ENCODE measurements around the gene MAGEA4. TPM values are rescaled to one million over a fixed set of nuclear protein-coding genes. Genes with fewer than 3 reads are reported as not detected.
"Not testable (repeated sequence)": the region's sequence is repeated elsewhere in the genome, so short reads cannot be mapped to it uniquely, and the experiment has no call there.

The MAGEA4 gene, protein sequence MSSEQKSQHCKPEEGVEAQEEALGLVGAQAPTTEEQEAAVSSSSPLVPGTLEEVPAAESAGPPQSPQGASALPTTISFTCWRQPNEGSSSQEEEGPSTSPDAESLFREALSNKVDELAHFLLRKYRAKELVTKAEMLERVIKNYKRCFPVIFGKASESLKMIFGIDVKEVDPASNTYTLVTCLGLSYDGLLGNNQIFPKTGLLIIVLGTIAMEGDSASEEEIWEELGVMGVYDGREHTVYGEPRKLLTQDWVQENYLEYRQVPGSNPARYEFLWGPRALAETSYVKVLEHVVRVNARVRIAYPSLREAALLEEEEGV
- total RNA-seq, result not detected

DNA sequence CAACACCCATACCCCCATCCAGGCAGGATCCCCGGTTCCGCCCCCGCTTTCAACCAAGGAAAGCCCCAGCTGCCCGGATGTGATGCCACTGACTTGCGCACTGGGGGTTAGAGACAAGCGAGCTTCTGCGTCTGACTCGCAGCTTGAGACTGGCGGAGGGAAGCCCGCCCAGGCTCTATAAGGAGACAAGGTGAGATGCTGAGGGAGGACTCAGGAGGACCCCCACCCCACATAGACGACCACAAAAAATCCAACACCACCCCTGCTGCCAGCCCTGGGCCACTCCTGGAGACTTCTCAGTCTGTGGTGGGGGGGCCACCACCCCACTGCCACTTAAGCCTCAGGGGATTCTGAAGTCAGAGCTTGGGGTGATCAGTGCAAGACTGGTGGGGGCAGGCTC is at the start of gene MAGEA4:
TSS of gene MAGEA4 (plus strand) at position 110 of the 400 bp plus-strand sequence. CDS start 10,776 bp downstream, outside the sequence.
- no peak for DNase-seq (ENCODE audit: low spot score)

DNA sequence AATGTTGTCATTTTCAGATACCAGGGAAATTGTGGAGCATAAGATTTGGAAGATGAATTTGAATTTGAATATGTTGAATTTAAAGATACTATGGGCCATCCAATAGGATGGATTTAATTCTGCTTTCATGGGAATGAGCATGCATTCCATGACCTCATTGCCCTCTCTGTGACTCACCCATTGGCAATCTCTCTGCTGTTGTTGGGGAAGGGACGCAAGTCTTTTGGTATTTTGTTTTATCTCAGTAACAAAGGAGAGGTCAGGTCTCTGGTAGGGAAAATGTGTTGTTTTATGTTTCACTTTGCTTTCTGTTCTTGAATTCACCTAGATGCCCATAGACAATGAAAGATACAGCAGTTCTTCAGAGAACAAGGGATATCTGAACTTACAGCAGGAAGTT is 42.1 kb upstream of the MAGEA4 start:
- no peak for DNase-seq (ENCODE audit: low spot score)

DNA sequence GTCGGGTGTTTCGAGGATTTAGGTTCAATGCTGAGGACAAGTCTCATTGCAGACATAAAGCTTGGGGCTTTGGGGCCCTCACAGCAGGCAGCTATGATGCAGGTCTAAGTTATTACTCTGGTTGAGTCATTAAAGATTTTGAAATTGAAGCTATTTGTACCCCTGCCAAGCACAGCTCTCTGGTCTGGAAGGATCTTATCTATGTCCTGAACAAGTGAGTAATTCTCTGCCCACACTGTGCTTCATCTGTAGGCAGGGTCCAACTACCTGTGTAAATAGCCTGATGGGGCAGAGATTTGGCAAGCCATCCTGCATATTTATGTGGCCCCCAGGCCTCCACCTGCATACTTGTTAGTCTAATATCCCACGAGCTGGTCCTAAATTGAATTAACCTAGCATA is 41.4 kb upstream of the MAGEA4 start:
- peak; percentile 12 for DNase-seq (ENCODE audit: low spot score)

DNA sequence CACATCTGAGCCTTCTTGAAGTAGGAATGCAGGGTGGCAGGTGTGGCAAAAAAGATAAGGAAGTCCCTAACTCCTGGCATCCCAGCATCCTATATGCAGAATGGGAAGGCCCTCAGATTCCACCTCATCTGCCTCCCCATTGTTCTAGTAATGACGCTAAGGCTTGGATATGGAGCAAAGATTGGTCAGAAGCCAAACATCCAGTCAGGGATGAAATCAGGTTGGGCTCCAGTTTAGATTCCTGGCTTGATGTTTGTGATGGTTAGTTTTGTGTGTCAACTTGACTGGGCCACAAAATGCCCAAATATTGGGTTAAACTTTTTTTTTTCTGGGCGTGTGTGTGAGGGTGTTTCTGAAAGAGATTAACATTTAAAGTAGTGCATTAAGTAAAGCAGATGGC is 39.6 kb upstream of the MAGEA4 start:
- DNase-seq (ENCODE audit: low spot score), result no peak

DNA sequence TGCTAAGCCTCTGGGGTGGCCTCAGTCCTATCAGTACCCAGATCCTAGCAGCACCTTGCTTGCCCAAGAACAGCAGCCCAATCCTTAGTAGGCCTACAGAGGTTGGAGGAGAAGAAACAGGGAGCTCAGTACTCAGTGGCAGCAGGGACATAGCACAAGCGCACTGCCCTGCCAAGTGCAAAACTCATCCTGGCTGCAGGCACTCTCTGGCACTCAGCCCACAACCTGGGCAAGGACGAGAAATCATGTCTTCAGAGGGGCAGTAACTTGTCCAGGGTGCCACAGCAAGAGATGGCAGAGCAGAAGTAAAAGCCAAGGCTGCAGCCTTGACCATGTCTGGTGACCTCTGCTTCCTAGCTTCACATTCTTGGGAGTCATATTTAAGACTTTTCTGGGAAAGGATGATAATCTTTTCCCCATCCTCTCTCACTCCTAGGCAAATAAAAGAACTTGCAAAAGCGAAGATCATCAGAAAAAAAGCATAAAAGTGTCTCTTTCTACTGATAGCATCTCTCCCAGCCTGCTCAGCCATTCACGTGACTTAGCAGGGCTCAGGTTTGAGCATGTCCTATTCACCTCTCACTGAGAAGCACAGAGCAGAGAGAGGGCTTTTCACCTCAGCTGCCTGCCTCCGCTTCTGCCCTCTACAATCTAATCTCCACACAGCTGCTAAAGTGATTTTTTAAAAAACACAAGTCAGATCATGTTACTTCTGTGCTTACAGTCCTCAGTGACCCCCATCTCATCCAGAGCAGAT is 37.2 kb upstream of the MAGEA4 start:
- no peak for DNase-seq (ENCODE audit: low spot score)

DNA sequence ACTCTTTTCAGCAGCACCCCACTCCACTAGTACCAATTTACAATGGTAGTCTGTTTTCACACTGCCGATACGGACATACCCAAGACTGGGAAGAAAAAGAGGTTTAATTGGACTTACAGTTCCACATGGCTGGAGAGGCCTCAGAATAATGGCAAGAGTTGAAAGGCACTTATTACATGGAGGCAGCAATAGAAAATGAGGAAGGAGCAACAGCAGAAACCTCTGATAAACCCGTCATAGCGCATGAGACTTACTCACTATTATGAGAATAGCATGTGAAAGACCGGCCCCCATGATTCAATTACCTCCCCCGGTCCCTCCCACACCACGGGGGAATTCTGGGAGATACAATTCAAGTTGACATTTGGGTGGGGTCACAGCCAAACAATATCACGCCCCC is 34.1 kb upstream of the MAGEA4 start:
- DNase-seq (ENCODE audit: low spot score), result no peak

DNA sequence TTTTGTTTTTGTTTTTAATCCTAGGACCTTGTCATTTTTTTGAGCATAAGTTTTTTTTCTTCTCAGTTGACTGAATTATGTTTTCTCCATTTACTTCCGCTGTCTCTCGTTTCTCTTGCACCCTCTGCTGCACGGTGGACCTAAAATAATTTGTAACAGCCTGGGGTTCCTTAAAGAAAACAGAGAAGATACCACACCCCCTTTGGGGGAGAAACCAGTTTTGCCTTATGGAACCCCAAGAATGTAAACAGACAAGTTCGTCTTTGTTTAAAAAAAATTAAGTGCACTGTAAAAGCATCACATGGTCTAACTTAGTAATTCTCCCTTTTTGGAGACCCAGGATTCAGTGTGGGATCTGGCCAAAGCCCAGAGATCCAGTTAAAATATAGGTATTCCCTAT is 32.8 kb upstream of the MAGEA4 start:
- no peak for DNase-seq (ENCODE audit: low spot score)

DNA sequence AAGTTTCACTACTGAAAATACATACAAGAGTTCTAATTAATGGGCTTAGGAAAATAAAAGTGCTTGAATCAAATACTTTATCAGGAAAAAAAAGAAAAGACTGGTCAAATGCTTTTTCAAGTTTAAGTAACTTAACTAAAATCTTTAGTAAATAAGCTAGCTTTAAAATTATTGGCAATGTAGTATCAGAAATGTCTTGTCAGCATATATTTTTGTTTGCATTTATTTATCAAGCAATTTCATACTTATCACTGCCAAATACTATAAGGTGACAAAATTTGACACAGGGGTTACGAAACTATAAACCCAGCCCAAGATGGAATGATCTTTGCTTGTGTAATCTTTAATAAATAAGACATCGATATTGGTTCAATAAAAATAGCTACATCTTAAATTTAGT is 31.8 kb upstream of the MAGEA4 start:
- DNase-seq (ENCODE audit: low spot score), result no peak

DNA sequence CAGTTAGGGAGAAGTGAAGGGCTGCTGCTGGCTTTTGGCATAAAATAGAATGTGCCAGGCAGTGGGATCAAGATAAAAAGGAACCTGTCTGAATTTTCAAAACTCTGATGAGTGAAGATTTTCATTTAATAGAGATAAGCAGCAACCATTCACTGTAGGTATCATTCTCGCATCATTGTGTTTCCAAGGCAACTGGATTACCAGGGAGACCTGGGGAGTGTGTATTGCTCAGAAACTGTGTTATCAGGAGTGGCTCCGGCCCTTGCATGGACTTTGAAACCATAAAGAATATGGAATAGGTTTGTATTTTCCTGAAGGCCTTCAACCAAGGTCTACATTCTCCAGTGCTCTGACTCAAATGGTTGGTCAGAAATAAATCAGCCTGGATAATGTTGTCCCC is 23.3 kb upstream of the MAGEA4 start:
- DNase-seq (ENCODE audit: low spot score), result no peak

DNA sequence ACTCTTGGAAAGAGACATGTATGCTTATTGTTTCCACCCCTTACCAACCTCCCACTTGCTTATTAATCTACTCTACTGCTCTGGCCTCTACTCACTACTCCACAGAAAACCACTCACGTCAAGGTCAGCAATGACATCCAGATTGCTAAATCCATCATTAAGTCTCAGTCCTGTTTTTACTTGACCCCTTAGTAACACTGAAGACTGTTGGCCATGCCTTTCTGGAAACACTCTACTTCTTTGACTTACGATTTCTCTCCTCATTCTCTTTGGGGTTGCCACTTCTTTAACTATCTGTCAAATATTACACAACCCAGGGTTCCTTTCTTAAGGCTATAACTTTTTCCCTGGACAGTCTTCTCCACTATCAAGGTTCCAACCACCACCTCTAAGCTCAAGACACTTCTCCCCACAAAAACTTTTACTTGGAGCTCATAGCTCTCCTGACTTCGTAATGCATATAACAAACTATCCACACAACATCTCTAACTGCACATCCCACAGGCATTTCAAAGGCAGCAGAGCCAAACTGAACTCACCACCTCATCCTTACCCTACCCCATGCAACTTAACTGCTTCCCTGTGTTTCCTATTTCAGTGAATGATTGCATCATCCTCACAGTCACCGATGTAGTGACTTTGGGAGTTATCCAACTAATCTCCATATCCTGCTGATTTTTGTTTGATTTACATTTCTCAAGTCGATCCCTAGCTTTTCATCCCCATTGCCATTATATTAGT is 15.8 kb upstream of the MAGEA4 start:
- DNase-seq (ENCODE audit: low spot score), result no peak

DNA sequence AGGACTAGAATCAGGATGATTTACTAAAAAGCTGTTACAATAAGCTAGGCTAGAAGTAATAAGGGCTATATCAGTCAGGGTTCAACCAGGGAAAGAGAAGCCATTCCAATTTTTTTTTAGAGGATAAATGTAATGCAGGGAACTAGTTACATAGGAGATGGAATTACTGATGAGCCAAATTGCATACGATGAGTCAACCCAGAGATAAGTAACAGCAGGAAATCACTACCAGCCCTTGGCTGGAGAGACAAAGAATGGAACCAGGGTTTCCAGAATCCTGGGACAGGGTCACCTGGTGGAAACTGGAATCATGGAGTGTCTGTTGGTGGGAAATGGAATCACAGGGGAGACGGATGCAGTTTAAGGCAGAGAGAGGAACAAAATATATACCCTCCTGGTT is 13.1 kb upstream of the MAGEA4 start:
- DNase-seq (ENCODE audit: low spot score), result no peak

DNA sequence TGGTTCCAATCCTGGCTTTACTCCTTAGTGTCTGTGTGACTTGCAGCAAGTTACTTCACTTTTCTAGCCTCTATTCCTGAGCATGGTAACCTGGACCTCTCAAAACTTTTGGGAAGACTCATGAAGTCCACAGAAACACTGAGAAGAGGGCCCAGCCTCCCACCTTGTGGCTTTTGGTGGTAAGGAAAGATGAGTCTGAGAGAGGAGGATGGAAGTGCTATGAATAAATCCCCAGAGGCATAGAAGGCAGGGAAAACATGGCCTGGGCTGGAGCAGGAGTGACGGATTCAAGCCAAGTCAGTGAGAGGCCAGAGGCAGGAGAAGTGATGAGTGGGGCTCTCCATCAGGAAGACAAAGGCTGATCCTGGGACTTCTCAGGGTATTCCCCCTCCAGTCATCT is 10.9 kb upstream of the MAGEA4 start:
- no peak for DNase-seq (ENCODE audit: low spot score)

DNA sequence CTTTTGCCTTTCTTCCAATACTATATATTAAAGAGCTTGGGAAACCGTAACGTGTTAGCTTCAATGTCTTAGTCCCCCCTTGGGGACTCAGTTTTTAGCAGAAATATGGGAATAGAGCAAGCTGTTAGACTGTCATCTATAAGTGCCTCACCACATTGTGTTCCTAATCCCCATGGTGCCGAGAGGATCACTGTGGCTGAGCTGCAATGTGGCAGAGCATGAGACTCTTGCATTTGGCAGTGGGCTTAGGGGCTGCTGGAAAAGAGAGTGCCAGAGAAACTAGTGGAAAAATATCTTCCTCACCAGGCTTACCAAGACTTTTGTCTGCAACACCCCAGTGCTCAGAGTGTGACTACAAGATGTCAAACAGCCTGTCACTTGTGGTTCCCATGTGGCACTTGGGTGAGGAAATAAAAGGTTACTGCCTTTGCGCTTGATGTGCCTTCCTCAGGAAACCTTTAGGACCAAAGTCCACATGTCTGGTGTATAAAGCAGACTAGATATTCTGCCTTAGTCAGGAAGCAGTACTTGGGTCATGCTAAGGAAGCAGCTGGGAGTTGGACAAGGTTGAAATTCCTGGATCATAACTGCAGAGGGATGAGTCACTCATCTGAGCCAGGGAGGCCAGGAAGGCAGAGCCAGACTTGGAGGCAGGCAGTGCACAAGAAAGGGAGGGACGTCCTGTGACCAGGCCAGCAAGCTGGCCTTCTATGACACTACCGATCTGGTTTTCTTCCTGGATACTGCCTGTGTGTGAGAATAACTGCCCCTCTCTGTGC is 9.7 kb upstream of the MAGEA4 start:
- DNase-seq (ENCODE audit: low spot score), result peak; percentile 77

DNA sequence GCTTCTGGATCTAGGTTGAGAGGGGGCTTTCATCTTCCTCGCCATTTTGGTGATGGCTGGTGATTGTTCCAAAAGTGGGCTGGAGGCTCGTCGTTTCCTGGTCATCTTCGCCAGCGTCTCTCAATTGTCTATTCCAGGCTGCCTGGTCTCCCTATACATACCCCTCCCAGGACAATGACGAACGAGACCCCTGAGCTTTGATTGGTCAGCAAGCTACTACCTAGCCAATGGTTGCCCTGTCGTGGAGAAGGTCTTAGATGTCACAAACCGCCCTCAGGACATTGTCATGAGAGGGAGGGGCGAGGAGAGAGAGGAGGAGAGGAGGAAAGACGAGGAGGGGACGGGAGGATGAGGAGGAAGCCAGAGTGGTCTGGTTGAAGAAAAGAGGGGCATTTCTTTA is 7.7 kb upstream of the MAGEA4 start:
- no peak for DNase-seq (ENCODE audit: low spot score)

DNA sequence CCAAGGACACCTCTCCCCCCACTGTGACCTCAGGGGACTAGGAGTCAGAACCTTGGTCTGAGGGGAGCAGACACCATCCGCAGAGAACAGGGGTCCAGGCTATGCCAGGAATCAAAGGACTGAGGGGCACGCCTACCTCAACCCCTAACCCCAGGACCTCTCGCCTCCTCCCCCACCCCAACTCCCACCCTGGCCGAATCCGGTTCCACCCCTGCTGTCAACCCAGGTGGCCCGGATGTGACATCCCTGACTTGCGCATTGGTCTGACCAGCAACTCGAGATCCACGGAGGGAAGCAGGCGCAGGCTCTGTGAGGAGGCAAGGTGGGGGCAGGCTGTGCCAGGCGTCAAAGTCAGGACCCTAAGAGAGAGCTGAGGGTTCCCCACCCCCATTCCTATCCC is 468 bp upstream of the MAGEA4 start:
- DNase-seq (ENCODE audit: low spot score), result no peak

DNA sequence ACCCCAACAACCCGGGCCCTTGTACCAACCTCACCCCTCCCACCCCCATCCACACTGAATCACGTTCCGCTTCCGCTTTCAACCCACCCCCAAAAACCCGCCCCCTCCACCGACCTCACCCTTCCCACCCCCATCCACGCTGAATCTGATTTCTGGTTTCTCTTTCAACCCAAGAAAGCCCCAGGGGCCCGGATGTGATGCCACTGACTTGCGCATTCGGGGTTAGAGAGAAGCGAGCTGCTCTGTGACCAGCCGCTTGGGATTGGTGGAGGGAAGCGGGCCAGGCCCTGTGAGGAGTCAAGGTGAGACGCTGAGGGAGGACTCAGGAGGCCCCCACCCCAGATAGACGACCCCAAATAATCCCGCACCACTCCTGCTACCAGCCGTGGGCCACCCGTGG is 6.0 kb downstream of the MAGEA4 start:
- DNase-seq (ENCODE audit: low spot score), result not testable (repeated sequence)

DNA sequence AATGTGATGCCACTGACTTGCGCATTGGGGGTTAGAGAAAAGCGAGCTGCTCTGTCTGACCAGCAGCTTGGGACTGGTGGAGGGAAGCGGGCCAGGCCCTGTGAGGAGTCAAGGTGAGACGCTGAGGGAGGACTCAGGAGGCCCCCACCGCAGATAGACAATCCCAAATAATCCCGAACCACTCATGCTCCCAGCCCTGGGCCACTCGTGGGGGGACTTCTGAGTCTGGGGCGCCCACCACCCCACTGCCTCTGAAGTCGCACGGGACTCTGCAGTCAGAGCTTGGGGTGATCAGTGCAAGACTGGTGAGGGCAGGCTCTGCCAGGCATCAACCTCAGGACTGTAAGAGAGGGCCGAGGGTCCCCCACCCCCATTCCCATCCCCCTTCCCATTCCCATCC is 6.9 kb downstream of the MAGEA4 start:
- DNase-seq (ENCODE audit: low spot score), result no peak

DNA sequence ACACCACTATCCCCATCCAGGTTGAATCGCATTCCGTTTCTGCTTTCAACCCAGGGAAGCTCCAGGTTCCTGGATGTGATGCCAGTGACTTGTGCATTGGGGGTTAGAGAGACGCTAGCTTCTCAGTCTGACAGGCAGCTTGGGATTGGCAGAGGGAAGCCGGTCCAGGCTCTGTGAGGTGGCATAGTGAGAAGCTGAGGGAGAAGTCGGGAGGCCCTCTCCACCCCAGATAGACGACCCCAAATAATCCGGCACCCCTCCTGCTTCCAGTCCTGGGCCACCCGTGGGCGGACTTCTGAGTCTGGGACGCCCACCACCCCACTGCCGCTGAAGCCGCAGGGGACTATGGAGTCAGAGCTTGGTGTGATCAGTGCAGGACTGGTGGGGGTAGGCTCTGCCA is 7.4 kb downstream of the MAGEA4 start:
- DNase-seq (ENCODE audit: low spot score), result no peak

DNA sequence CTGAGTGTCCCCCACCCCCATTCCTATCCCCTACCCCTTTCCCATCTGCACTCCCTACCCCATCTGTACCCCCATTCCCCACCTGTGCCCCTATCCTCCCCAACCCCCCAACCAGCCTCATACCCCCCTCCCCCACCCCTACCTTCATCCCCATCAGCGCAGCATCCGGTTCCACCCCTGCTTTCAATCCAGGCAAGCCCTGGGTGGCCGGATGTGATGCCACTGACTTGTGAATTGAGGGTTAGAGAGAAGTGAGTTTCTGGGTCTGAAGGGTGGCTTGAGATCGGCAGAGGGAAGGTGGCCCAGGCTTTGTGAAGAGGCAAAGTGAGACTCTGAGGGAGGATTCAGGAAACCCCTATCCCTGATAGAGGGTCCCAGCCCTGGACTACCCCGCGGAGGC is 7.8 kb downstream of the MAGEA4 start:
- no peak for DNase-seq (ENCODE audit: low spot score)

DNA sequence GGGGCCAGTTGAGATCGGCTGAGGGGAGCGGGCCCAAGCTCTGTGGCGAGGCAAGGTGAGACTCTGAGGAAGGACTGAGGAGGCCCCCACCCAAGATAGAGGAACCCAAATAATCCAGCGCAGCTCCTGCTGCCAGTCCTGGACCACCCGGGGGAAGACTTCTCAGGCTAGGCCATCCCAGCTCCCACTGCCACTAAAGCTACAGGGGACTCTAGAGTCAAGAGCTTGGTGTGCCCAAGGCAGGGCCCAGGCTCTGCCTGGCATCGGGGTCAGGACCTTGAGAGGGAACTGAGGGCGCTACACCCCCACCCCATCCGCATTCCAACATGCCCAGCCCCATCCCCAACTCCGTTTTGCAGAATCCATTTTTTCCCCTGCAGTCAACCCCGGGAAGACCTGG is 8.6 kb downstream of the MAGEA4 start:
- no peak for DNase-seq (ENCODE audit: low spot score)

DNA sequence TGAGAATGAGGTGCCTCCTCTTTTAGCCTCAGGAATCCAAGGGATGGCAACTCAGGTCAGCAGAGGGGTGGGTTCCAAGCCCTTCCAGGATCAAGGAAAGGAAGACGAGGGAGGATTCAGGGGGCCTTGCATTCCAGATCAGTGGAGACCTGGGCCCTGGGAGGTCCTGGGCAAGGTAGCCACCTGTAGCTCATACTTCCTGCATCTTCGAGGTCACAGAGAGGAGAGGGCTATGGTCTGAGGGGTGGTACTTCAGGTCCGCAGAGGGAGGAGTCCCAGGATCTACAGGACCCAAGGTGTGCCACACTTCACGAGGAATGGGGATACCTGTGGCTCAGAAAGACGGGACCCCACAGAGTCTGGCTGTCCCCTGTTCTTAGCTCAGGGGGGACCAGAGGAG is 9.2 kb downstream of the MAGEA4 start:
- DNase-seq (ENCODE audit: low spot score), result no peak

DNA sequence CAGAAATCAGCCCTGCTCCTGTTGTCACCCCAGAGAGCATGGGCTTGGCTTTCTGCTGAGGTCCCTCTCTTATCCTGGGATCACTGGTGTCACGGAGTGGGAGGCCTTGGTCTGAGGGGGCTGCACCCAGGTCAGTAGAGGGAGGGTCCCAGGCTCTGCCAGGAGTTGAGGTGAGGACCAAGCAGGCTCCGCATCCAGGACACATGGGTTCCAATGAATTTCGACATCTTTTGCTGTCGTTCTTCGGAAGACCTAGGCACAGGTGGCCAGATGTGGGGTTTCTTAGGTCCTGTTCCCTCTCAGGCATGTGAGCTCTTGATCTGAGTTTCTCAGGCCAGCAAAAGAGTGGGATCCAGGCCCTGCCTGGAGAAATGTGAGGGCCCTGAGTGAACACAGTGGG is 10.0 kb downstream of the MAGEA4 start:
- no peak for DNase-seq (ENCODE audit: low spot score)

Data from mucosa of gallbladder (tissue), 1 donor.